H9 (cell line): Measurements from ENCODE around the gene TUBA8. TPM values are rescaled to one million over a fixed set of nuclear protein-coding genes. Genes with fewer than 3 reads are reported as not detected.

Source experiments
- DNase-seq: peaks from one replicate; pipeline ENCODE4 v3.0.0-alpha.2; 2017
- H2AFZ ChIP-seq: one replicate; pipeline ENCODE4 v1.6.1; 2013; ENCODE audit warnings: mild to moderate bottlenecking, low read length, control low read depth, moderate library complexity
- H2AK5ac ChIP-seq: 2 replicates; pipeline ENCODE4 v1.6.1; 2013; ENCODE audit warnings: low read length, control low read depth, mixed read lengths; ENCODE audit not compliant: insufficient read length
- H2BK120ac ChIP-seq: one replicate; pipeline ENCODE4 v1.6.1; 2013; ENCODE audit warnings: low read depth, mild to moderate bottlenecking, low read length, control low read depth, inconsistent platforms; ENCODE audit not compliant: poor library complexity, severe bottlenecking
- H2BK12ac ChIP-seq: 2 replicates; pipeline ENCODE4 v1.6.1; 2013; ENCODE audit warnings: low read length, control low read depth, mixed read lengths, low read depth; ENCODE audit not compliant: insufficient read length
- H2BK15ac ChIP-seq: 2 replicates; pipeline ENCODE4 v1.6.1; 2013; ENCODE audit warnings: low read depth, low read length, control low read depth
- H2BK20ac ChIP-seq: one replicate; pipeline ENCODE4 v1.6.1; 2013; ENCODE audit warnings: low read depth, mild to moderate bottlenecking, low read length, control low read depth, inconsistent platforms; ENCODE audit not compliant: poor library complexity, severe bottlenecking
- H2BK5ac ChIP-seq: 2 replicates; pipeline ENCODE4 v1.6.1; 2013; ENCODE audit warnings: low read length, control low read depth, mixed read lengths; ENCODE audit not compliant: insufficient read length
- H3K14ac ChIP-seq: 2 replicates; pipeline ENCODE4 v1.6.1; 2013; ENCODE audit warnings: low read length, control low read depth; ENCODE audit not compliant: insufficient read depth
- H3K18ac ChIP-seq: 2 replicates; pipeline ENCODE4 v1.6.1; 2013; ENCODE audit warnings: low read depth, mild to moderate bottlenecking, mixed read lengths, low read length, control low read depth; ENCODE audit not compliant: insufficient read length
- H3K23ac ChIP-seq: 2 replicates; pipeline ENCODE4 v1.6.1; 2013; ENCODE audit warnings: low read length, control low read depth, mixed read lengths, low read depth; ENCODE audit not compliant: insufficient read length
- H3K23me2 ChIP-seq: 2 replicates; pipeline ENCODE4 v1.6.1; 2013; ENCODE audit warnings: low read depth, mild to moderate bottlenecking, mixed read lengths, low read length, control low read depth; ENCODE audit not compliant: insufficient read length, poor library complexity, severe bottlenecking
- H3K27ac ChIP-seq: 2 replicates; pipeline ENCODE4 v1.5.1; 2013; ENCODE audit warnings: low read length, control low read depth, mixed read lengths, low read depth; ENCODE audit not compliant: insufficient read length
- H3K27me3 ChIP-seq: 2 replicates; pipeline ENCODE4 v1.6.1; 2013; ENCODE audit warnings: low read length, control low read depth, inconsistent platforms; ENCODE audit not compliant: insufficient read depth
- H3K4ac ChIP-seq: 2 replicates; pipeline ENCODE4 v1.6.1; 2013; ENCODE audit warnings: low read depth, mild to moderate bottlenecking, control low read depth, inconsistent platforms, low read length, moderate library complexity
- H3K4me1 ChIP-seq: 2 replicates; pipeline ENCODE4 v1.6.1; 2013; ENCODE audit warnings: low read length, control low read depth, inconsistent platforms; ENCODE audit not compliant: insufficient read depth
- H3K4me2 ChIP-seq: 2 replicates; pipeline ENCODE4 v1.6.1; 2013; ENCODE audit warnings: low read length, control low read depth, mixed read lengths; ENCODE audit not compliant: insufficient read length, insufficient read depth
- H3K56ac ChIP-seq: 2 replicates; pipeline ENCODE4 v1.6.1; 2013; ENCODE audit warnings: low read depth, mild to moderate bottlenecking, mixed read lengths, low read length, control low read depth; ENCODE audit not compliant: insufficient read length
- H3K79me1 ChIP-seq: 2 replicates; pipeline ENCODE4 v1.6.1; 2013; ENCODE audit warnings: low read depth, mild to moderate bottlenecking, moderate library complexity, low read length, control low read depth, inconsistent platforms; ENCODE audit not compliant: insufficient read depth, poor library complexity, severe bottlenecking
- H3K79me2 ChIP-seq: 2 replicates; pipeline ENCODE4 v1.6.1; 2013; ENCODE audit warnings: low read length, control low read depth, inconsistent platforms; ENCODE audit not compliant: insufficient read depth
- H3K9ac ChIP-seq: 2 replicates; pipeline ENCODE4 v1.6.1; 2013; ENCODE audit warnings: low read length, control low read depth, mixed read lengths; ENCODE audit not compliant: insufficient read length; ENCODE audit errors: extremely low read depth
- H3K9me3 ChIP-seq: one replicate; pipeline ENCODE4 v1.6.1; 2013; ENCODE audit warnings: low read depth, low read length, inconsistent platforms; ENCODE audit not compliant: control insufficient read depth
- H3T11ph ChIP-seq: one replicate; pipeline ENCODE4 v1.6.1; 2013; ENCODE audit warnings: mild to moderate bottlenecking, low read length, control low read depth, inconsistent platforms
- H4K20me1 ChIP-seq: one replicate; pipeline ENCODE4 v1.6.1; 2013; ENCODE audit not compliant: control insufficient read depth, insufficient read length, insufficient read depth
- H4K5ac ChIP-seq: 2 replicates; pipeline ENCODE4 v1.6.1; 2013; ENCODE audit warnings: low read depth, mild to moderate bottlenecking, mixed read lengths, low read length, control low read depth; ENCODE audit not compliant: insufficient read length
- H4K8ac ChIP-seq: replicated peaks from 2 replicates; pipeline ENCODE4 v1.6.1; 2013; ENCODE audit warnings: low read length, control low read depth, mixed read lengths, low read depth; ENCODE audit not compliant: insufficient read length
- H4K91ac ChIP-seq: 2 replicates; pipeline ENCODE4 v1.6.1; 2013; ENCODE audit warnings: low read depth, mild to moderate bottlenecking, moderate library complexity, mixed read lengths, low read length, control low read depth; ENCODE audit not compliant: insufficient read length
- H3K27ac Mint-ChIP-seq, 3 experiments: 2 replicates in 2 of 3; 3 replicates in 1 of 3; pipeline ENCODE4 v1.8.0; 2020 to 2021; ENCODE audit warnings: mixed read lengths in 3 of 3, mild to moderate bottlenecking in 1 of 3, moderate library complexity in 1 of 3
- H3K27me3 Mint-ChIP-seq: 2 replicates; pipeline ENCODE4 v1.8.0; 2021; ENCODE audit warnings: low read depth, mild to moderate bottlenecking, moderate library complexity, mixed read lengths
- H3K36me3 Mint-ChIP-seq, 3 experiments: 2 replicates in 2 of 3; 3 replicates in 1 of 3; pipeline ENCODE4 v1.8.0; 2020 to 2021; ENCODE audit warnings: low read depth in 3 of 3, mixed read lengths in 3 of 3; ENCODE audit not compliant: insufficient read depth in 1 of 3
- H3K4me1 Mint-ChIP-seq, 2 experiments: 2 replicates each; pipeline ENCODE4 v1.8.0; 2020; ENCODE audit warnings: mixed read lengths in 2 of 2
- H3K4me3 Mint-ChIP-seq, 2 experiments: 2 replicates in 1 of 2; 3 replicates in 1 of 2; pipeline ENCODE4 v1.8.0; 2020 to 2021; ENCODE audit warnings: mild to moderate bottlenecking in 2 of 2, mixed read lengths in 2 of 2, moderate library complexity in 1 of 2
- H3K9me3 Mint-ChIP-seq, 2 experiments: 2 replicates in 1 of 2; 3 replicates in 1 of 2; pipeline ENCODE4 v1.8.0; 2020; ENCODE audit warnings: mild to moderate bottlenecking in 2 of 2, mixed read lengths in 2 of 2, moderate library complexity in 1 of 2
- WGBS: extraction: QIAGEN DNeasy Blood & Tissue Kit; methylation state at CpG from one replicate; pipeline ENCODE4 v1.1.7; 2013; ENCODE audit warnings: missing lambda C conversion rate, low lambda C conversion rate, mixed read lengths; ENCODE audit not compliant: insufficient read length; ENCODE audit errors: extremely low coverage; 5-methylcytosine and 5-hydroxymethylcytosine counted together
- total RNA-seq: library from RNA; stranded (reverse); gene quantifications from 2 replicates; pipeline ENCODE4 v1.2.1, GENCODE V29; 2021
- TF ChIP-seq, protein P1 (sequence below): fragments of 200-600 bp; sonication (generic); conservative IDR thresholded peaks from 3 replicates; pipeline ENCODE4 v1.8.0; 2021; ENCODE audit warnings: antibody characterized with exemption, mild to moderate bottlenecking

TUBA8 gene
- total RNA-seq, 1 experiment from 2014 or later, result 2.0 TPM

DNA sequence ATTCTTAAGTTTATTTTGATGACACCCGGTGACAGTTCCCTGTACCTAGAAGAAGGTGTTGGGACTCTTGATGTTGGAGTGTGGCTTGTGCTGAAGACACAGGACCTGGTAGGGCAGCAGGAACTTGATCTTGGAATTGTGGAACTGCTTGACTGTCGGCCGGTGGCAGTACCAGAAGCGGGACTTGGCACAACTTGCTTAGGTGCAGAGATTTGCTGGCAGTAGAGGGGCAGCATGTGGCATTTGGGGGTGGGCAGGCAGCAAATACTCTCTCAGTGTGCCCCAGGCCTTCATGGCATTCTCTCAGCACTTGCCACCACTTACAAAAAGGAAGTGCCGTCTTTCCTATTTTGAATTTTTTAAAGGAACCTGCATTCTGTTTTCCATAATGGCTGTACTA is 29.2 kb upstream of the TUBA8 start:
- Histone ChIP-seq H3K56ac (no peak overlapping the region), H4K91ac (no peak overlapping the region), H3K23ac (no peak overlapping the region), H4K20me1 (no peaks in the 10 kb centered on the region), H2BK15ac (no peak overlapping the region), H3K79me2 (no peaks in the 10 kb centered on the region), H3T11ph (no peak overlapping the region), H3K9ac (no peak overlapping the region), H2AK5ac (no peak overlapping the region), H3K23me2 (peaks cover 5% of the 10 kb centered on the region), H4K8ac (no peak overlapping the region), H4K5ac (no peak overlapping the region), H3K4me1 (no peaks in the 10 kb centered on the region), H2AFZ (no peak overlapping the region), H2BK120ac (no peak overlapping the region), H3K27ac (no peak overlapping the region), H3K4me2 (no peak overlapping the region), H3K18ac (no peak overlapping the region), H2BK20ac (no peak overlapping the region), H2BK5ac (no peak overlapping the region), H2BK12ac (no peak overlapping the region), H3K27me3 (no peaks in the 10 kb centered on the region), H3K14ac (no peak overlapping the region), H3K4ac (no peak overlapping the region), H3K9me3 (no peaks in the 10 kb centered on the region), H3K79me1 (no peaks in the 10 kb centered on the region)
- DNase-seq, result no peak
- Mint-ChIP-seq H3K4me1 (peaks cover 15 to 16% of the 10 kb centered on the region in 2 experiments), H3K4me3 (no peak overlapping the region), H3K9me3 (no peaks in the 10 kb centered on the region), H3K27ac (no peak overlapping the region), H3K36me3 (peaks cover 39 to 67% (median 55%) of the 10 kb centered on the region in 3 experiments), H3K27me3 (no peaks in the 10 kb centered on the region)
- TF ChIP-seq, protein P1, sequence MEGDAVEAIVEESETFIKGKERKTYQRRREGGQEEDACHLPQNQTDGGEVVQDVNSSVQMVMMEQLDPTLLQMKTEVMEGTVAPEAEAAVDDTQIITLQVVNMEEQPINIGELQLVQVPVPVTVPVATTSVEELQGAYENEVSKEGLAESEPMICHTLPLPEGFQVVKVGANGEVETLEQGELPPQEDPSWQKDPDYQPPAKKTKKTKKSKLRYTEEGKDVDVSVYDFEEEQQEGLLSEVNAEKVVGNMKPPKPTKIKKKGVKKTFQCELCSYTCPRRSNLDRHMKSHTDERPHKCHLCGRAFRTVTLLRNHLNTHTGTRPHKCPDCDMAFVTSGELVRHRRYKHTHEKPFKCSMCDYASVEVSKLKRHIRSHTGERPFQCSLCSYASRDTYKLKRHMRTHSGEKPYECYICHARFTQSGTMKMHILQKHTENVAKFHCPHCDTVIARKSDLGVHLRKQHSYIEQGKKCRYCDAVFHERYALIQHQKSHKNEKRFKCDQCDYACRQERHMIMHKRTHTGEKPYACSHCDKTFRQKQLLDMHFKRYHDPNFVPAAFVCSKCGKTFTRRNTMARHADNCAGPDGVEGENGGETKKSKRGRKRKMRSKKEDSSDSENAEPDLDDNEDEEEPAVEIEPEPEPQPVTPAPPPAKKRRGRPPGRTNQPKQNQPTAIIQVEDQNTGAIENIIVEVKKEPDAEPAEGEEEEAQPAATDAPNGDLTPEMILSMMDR, result no peak
- WGBS, result no CpG with 5 or more reads among the region's 5 CpGs
